ENCODE results near the gene C7. TPM values are rescaled to one million over a fixed set of nuclear protein-coding genes. Genes with fewer than 3 reads are reported as not detected.
"Not testable (repeated sequence)": the region's sequence is repeated elsewhere in the genome, so short reads cannot be mapped to it uniquely, and the experiment has no call there.

The C7 gene
- total and polyA plus RNA-seq, 2 of the 13 experiments (the other 11 are each of a cell fraction or from before 2014, with no cell fraction given) = 1.7 to 3.5 TPM

- peak; percentile 27; the same call in 1 of the 2 replicates for TF ChIP-seq CTCF (CRISPR knock-in tag; IDR thresholded peaks at IDR 0.05)
These were observed 113.3 kb downstream of the C7 start for GRCh38 chr5:41022600-41022999.

More at GRCh38 chr5:41022600-41022999, 113.3 kb downstream of the C7 start:
- BruUV-seq (replicated peaks); H3K79me2 ChIP-seq (ENCODE audit: insufficient read depth, low read length); H3K4me1 ChIP-seq (ENCODE audit: insufficient read depth, low read length); H3K9me3 ChIP-seq (ENCODE audit: low read length); CTCF ChIA-PET (ENCODE audit: low intra/inter-chr PET ratio, low total read pairs); POLR2A ChIA-PET; H3K9ac ChIP-seq (ENCODE audit: insufficient read depth, low read depth, low read length); H3K27ac ChIP-seq (ENCODE audit: extremely low read length, insufficient read depth, low read length); H3K4me3 ChIP-seq (replicated peaks in 1 of 3; ENCODE audit: insufficient read depth in 1 of 3, low read depth in 2 of 3, low read length in 3 of 3); H4K20me1 ChIP-seq (ENCODE audit: insufficient read depth, low read length); in situ Hi-C loops (cut with HindIII; ENCODE audit: extremely low pct_ligation_motif_present, low pct_unique_long_range_greater_than_20kb); H3K36me3 ChIP-seq (replicated peaks in 1 of 2; ENCODE audit: control insufficient read depth in 1 of 2, insufficient read depth in 2 of 2, low read length in 2 of 2); FAIRE-seq; DNase-seq (ENCODE audit: low spot score); H3K27me3 ChIP-seq (ENCODE audit: control insufficient read depth in 1 of 2, insufficient read depth in 2 of 2, low read length in 2 of 2); H3K4me2 ChIP-seq (ENCODE audit: low read depth, low read length); ATAC-seq; H2AFZ ChIP-seq (ENCODE audit: low read length): not testable (repeated sequence)
- intact Hi-C loops (cut with micrococcal nuclease; ENCODE audit: unreplicated experiment) = loop anchor here (1.0 kb wide), 1 partner anchor 118 kb away; no protein-coding TSS in a partner anchor
- WGBS (ENCODE audit: low lambda C conversion rate) = 69% methylated on average over 7 of the region's 8 CpGs

Small RNA genes within 50 kb of the gene (small RNA-seq; reads per million reads assigned to genes)
- gene AC114967.1 (ENCODE audit: insufficient read depth in 2 of 3, insufficient read length in 3 of 3, low read depth in 2 of 3, low replicate concordance in 1 of 3) (0 reads per million in 3 experiments), gene RNU7-161P (ENCODE audit: insufficient read depth in 2 of 3, insufficient read length in 3 of 3, low read depth in 2 of 3, low replicate concordance in 1 of 3) (0 reads per million in 3 experiments)

Other genes starting within 250 kb of the C7 start
- gene PTGER4, start 229.6 kb upstream of the C7 start, total RNA-seq (2016; rRNA removed; fragmentation: Illumina TruSeq; extraction: Trizol) = 0.11 TPM in 1 of 2 replicates, not detected in the other
- 0.01 and 0.03 TPM in 2 replicates for gene PTGER4, start 229.6 kb upstream of the C7 start, polyA plus RNA-seq (2011; rRNA removed)
- gene TTC33, start 153.5 kb upstream of the C7 start, total RNA-seq (2016; rRNA removed; fragmentation: Illumina TruSeq; extraction: Trizol) = 20.0 and 37.9 TPM in 2 replicates
- gene TTC33, start 153.5 kb upstream of the C7 start, polyA plus RNA-seq (2011; rRNA removed) = 3.8 and 4.5 TPM in 2 replicates
- 58.0 and 78.7 TPM in 2 replicates for gene PRKAA1, start 111.1 kb upstream of the C7 start, total RNA-seq (2016; rRNA removed; fragmentation: Illumina TruSeq; extraction: Trizol)
- 29.0 and 36.6 TPM in 2 replicates for gene PRKAA1, start 111.1 kb upstream of the C7 start, polyA plus RNA-seq (2011; rRNA removed)
- gene RPL37, start 74.3 kb upstream of the C7 start, total RNA-seq (2016; rRNA removed; fragmentation: Illumina TruSeq; extraction: Trizol) = 1,981 and 2,192 TPM in 2 replicates
- 3,367 and 3,734 TPM in 2 replicates for gene RPL37, start 74.3 kb upstream of the C7 start, polyA plus RNA-seq (2011; rRNA removed)
- gene CARD6, start 68.1 kb upstream of the C7 start, total RNA-seq (2016; rRNA removed; fragmentation: Illumina TruSeq; extraction: Trizol) = 1.4 TPM in 2 replicates
- gene CARD6, start 68.1 kb upstream of the C7 start, polyA plus RNA-seq (2011; rRNA removed) = 0.33 and 0.39 TPM in 2 replicates
- not detected in 2 replicates for gene MROH2B, start 161.8 kb downstream of the C7 start, total RNA-seq (2016; rRNA removed; fragmentation: Illumina TruSeq; extraction: Trizol)
- not detected in 2 replicates for gene MROH2B, start 161.8 kb downstream of the C7 start, polyA plus RNA-seq (2011; rRNA removed)